Left lobe of liver (tissue), 2 donors: ENCODE results near the gene CNNM4. TPM values are rescaled to one million over a fixed set of nuclear protein-coding genes. Genes with fewer than 3 reads are reported as not detected.

Experiments
- ATAC-seq: fragments of 200-7000 bp; cut with Tn5 transposase; one replicate; pipeline ENCODE4 v1.9.1; 2020; ENCODE audit warnings: mild to moderate bottlenecking, moderate library complexity
- DNase-seq: peaks from one replicate; pipeline ENCODE4 v3.0.0-alpha.2; 2020; ENCODE audit warnings: low spot score
- total RNA-seq: library from RNA; stranded (reverse); gene quantifications from one replicate; pipeline ENCODE4 v1.2.1, GENCODE V29; 2021
- donor health status: DM: no; HTN: no; CAD: no; lungs with moderate emphysema.
- donor health status: DM: no; HTN: yes; CAD: no.

CNNM4 gene
- total RNA-seq, 1 donor from 2014 or later: 3.4 TPM

- DNase-seq: no peak
These were observed 48.6 kb downstream of the CNNM4 start for GRCh38 chr2:96809216-96809882.

GRCh38 chr2:96809951-96810782, 49.5 kb downstream of the CNNM4 start:
- no peak for ATAC-seq
- no peak for DNase-seq

More at GRCh38 chr2:96809216-96809882, 48.6 kb downstream of the CNNM4 start:
- ATAC-seq: no peak

GRCh38 chr2:96810783-96811192, 50.1 kb downstream of the CNNM4 start:
- ATAC-seq (peak; percentile 58), DNase-seq (no peak)

GRCh38 chr2:96811917-96812316, 51.2 kb downstream of the CNNM4 start:
- DNase-seq: no peak
- no peak for ATAC-seq

- ATAC-seq (no peak), DNase-seq (no peak)
These were observed 53.0 kb downstream of the CNNM4 start for GRCh38 chr2:96813656-96814055.

- DNase-seq (no peak), ATAC-seq (peak; percentile 26)
These were observed 54.8 kb downstream of the CNNM4 start for GRCh38 chr2:96815326-96816126.

GRCh38 chr2:96816127-96816835, 55.6 kb downstream of the CNNM4 start, which contains the start of gene CNNM3:
Gene CNNM3, plus strand, starts transcription at chr2:96816268. Its CDS starts 10 bp downstream, at chr2:96816278.
- peak; percentile 99 for DNase-seq
- ATAC-seq: peak; percentile 80

GRCh38 chr2:96816836-96817702, 56.4 kb downstream of the CNNM4 start:
- ATAC-seq: no peak
- no peak for DNase-seq

GRCh38 chr2:96817882-96818281, 57.2 kb downstream of the CNNM4 start:
- no peak for ATAC-seq
- DNase-seq: no peak

- ATAC-seq: peak; percentile 58
These were observed 58.6 kb downstream of the CNNM4 start for GRCh38 chr2:96819128-96819875.

GRCh38 chr2:96819876-96820511, 59.3 kb downstream of the CNNM4 start:
- no peak for ATAC-seq
- no peak for DNase-seq

More at GRCh38 chr2:96819128-96819875, 58.6 kb downstream of the CNNM4 start:
- DNase-seq: peak; percentile 93

GRCh38 chr2:96821113-96821675, 60.5 kb downstream of the CNNM4 start:
- DNase-seq (no peak), ATAC-seq (no peak)

GRCh38 chr2:96822786-96823185, 62.1 kb downstream of the CNNM4 start:
- ATAC-seq (no peak), DNase-seq (no peak)

- no peak for ATAC-seq
- no peak for DNase-seq
These were observed 62.5 kb downstream of the CNNM4 start for GRCh38 chr2:96823198-96823597.

GRCh38 chr2:96824079-96824870, 63.6 kb downstream of the CNNM4 start:
- ATAC-seq: no peak
- DNase-seq: no peak

- DNase-seq (no peak), ATAC-seq (no peak)
These were observed 64.4 kb downstream of the CNNM4 start for GRCh38 chr2:96825057-96825456.
